ENCODE data around the gene CDR2.

DNA sequence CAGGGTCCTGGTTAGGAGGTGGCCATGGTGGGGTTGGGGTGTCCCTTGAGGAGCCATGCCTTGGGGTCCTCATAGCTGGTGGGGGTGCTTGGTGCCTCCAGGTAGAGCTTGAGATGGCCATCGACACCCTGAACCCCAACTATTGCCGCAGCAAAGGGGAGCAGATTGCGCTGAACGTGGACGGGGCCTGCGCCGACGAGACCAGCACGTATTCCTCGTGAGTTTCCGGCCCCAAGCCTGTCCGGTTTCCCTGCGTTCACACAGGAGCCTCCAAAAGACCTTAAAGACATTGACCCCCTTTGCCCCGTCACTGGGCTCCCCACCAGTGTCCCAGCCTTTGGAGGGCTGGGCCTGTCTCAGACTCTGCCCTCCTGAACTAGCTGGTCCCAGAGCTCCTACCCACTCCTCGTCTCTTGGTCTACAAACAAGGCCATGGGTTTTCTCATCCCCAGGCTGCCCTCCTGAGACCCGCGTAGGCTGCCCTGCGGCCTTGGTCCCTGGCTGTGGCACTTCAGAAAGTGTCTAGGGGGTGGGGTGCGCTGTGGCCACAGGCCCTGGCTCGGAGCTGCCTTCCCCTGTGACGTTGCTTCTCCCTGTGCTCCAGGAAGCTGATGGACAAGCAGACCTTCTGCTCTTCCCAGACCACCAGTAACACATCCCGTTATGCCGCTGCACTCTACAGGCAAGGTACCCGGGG, 65.4 kb downstream of the CDR2 start:
- TF ChIP-seq, protein P1, sequence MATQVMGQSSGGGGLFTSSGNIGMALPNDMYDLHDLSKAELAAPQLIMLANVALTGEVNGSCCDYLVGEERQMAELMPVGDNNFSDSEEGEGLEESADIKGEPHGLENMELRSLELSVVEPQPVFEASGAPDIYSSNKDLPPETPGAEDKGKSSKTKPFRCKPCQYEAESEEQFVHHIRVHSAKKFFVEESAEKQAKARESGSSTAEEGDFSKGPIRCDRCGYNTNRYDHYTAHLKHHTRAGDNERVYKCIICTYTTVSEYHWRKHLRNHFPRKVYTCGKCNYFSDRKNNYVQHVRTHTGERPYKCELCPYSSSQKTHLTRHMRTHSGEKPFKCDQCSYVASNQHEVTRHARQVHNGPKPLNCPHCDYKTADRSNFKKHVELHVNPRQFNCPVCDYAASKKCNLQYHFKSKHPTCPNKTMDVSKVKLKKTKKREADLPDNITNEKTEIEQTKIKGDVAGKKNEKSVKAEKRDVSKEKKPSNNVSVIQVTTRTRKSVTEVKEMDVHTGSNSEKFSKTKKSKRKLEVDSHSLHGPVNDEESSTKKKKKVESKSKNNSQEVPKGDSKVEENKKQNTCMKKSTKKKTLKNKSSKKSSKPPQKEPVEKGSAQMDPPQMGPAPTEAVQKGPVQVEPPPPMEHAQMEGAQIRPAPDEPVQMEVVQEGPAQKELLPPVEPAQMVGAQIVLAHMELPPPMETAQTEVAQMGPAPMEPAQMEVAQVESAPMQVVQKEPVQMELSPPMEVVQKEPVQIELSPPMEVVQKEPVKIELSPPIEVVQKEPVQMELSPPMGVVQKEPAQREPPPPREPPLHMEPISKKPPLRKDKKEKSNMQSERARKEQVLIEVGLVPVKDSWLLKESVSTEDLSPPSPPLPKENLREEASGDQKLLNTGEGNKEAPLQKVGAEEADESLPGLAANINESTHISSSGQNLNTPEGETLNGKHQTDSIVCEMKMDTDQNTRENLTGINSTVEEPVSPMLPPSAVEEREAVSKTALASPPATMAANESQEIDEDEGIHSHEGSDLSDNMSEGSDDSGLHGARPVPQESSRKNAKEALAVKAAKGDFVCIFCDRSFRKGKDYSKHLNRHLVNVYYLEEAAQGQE (IDR thresholded peaks at IDR 0.05; ENCODE audit: insufficient read depth in 1 of 2, low read depth in 2 of 2, low read length in 1 of 2) = no peak
- TF ChIP-seq, protein P2, sequence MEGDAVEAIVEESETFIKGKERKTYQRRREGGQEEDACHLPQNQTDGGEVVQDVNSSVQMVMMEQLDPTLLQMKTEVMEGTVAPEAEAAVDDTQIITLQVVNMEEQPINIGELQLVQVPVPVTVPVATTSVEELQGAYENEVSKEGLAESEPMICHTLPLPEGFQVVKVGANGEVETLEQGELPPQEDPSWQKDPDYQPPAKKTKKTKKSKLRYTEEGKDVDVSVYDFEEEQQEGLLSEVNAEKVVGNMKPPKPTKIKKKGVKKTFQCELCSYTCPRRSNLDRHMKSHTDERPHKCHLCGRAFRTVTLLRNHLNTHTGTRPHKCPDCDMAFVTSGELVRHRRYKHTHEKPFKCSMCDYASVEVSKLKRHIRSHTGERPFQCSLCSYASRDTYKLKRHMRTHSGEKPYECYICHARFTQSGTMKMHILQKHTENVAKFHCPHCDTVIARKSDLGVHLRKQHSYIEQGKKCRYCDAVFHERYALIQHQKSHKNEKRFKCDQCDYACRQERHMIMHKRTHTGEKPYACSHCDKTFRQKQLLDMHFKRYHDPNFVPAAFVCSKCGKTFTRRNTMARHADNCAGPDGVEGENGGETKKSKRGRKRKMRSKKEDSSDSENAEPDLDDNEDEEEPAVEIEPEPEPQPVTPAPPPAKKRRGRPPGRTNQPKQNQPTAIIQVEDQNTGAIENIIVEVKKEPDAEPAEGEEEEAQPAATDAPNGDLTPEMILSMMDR (IDR thresholded peaks at IDR 0.05) = no peak
- TF ChIP-seq TCF7L2 (IDR thresholded peaks at IDR 0.05; ENCODE audit: low read depth, low read length) (no peak), POLR2AphosphoS5 (IDR thresholded peaks at IDR 0.05; ENCODE audit: low read depth, low read length) (no peak)

All from Panc1 (cell line).